Smooth muscle cell (in vitro differentiated cells): ENCODE results near the gene UBE2O. TPM values are rescaled to one million over a fixed set of nuclear protein-coding genes. Genes with fewer than 3 reads are reported as not detected.

ENCODE experiments used
- DNase-seq: peaks from one replicate; lab custom pipeline; 2025; ENCODE audit not compliant: unreplicated experiment; lab: John Stamatoyannopoulos, UW
- H2AFZ ChIP-seq: fragments of 200-600 bp; sonication (generic); 2 replicates; pipeline ENCODE4 v1.6.0; 2016; ENCODE audit warnings: antibody characterized with exemption, low read depth, mild to moderate bottlenecking
- H3F3A ChIP-seq: fragments of 200-600 bp; sonication (generic); 2 replicates; pipeline ENCODE4 v1.6.0; 2017; ENCODE audit warnings: antibody characterized with exemption, low read depth
- H3K27ac ChIP-seq: fragments of 200-600 bp; sonication (generic); 2 replicates; pipeline ENCODE4 v1.5.1; 2016; ENCODE audit warnings: low read depth, mild to moderate bottlenecking
- H3K27me3 ChIP-seq: fragments of 200-600 bp; sonication (generic); 2 replicates; pipeline ENCODE4 v1.6.1; 2016; ENCODE audit warnings: low read depth, mild to moderate bottlenecking
- H3K36me3 ChIP-seq: fragments of 200-600 bp; sonication (generic); 2 replicates; pipeline ENCODE4 v1.5.1; 2016; ENCODE audit warnings: low read depth
- H3K4me1 ChIP-seq: fragments of 200-600 bp; sonication (generic); 2 replicates; pipeline ENCODE4 v1.5.1; 2016; ENCODE audit warnings: low read depth
- H3K4me2 ChIP-seq: fragments of 200-600 bp; sonication (generic); 2 replicates; pipeline ENCODE4 v1.6.0; 2016; ENCODE audit warnings: mild to moderate bottlenecking
- H3K4me3 ChIP-seq: fragments of 200-600 bp; sonication (generic); 2 replicates; pipeline ENCODE4 v1.5.1; 2016; ENCODE audit warnings: mild to moderate bottlenecking
- H3K79me2 ChIP-seq: fragments of 200-600 bp; sonication (generic); 2 replicates; pipeline ENCODE4 v1.6.0; 2016; ENCODE audit warnings: low read depth, mild to moderate bottlenecking
- H3K9ac ChIP-seq: fragments of 200-600 bp; sonication (generic); 2 replicates; pipeline ENCODE4 v1.6.0; 2016; ENCODE audit warnings: low read depth
- H3K9me3 ChIP-seq: fragments of 200-600 bp; sonication (generic); replicated peaks from 2 replicates; pipeline ENCODE4 v1.5.1; 2016; ENCODE audit warnings: low read depth
- H4K20me1 ChIP-seq: fragments of 200-600 bp; sonication (generic); 2 replicates; pipeline ENCODE4 v1.6.0; 2016; ENCODE audit warnings: low read depth
- WGBS: methylation state at CpG from one replicate; pipeline ENCODE4 v1.1.7; 2016; ENCODE audit warnings: low lambda C conversion rate; 5-methylcytosine and 5-hydroxymethylcytosine counted together
- polyA plus RNA-seq: library from polyadenylated mRNA; unstranded; fragments of >200 nt; fragmentation: Nextera tagmentation; extraction: Ambion mirVana; gene quantifications from 2 replicates; pipeline ENCODE4 v1.2.1, GENCODE V29; 2016
- total RNA-seq: library from RNA; depleted of rRNA; stranded (reverse); fragments of >200 nt; gene quantifications from 2 replicates; pipeline ENCODE4 v1.2.3, GENCODE V29; 2014
- TF ChIP-seq, protein P1 (sequence below): fragments of 200-600 bp; sonication (generic); IDR thresholded peaks from 2 replicates; pipeline ENCODE4 v1.5.1; 2017; ENCODE audit warnings: borderline replicate concordance, mild to moderate bottlenecking, antibody characterized with exemption; ENCODE audit not compliant: insufficient read depth, poor library complexity, severe bottlenecking

The UBE2O gene
- total RNA-seq (7.6 and 10.1 TPM in 2 replicates), polyA plus RNA-seq (12.1 and 15.2 TPM in 2 replicates)

- Histone ChIP-seq H2AFZ (peak within 1 kb of the TSS; percentile 98), H3K79me2 (peaks cover 49% of the 10 kb centered on the region), H3K27ac (peak within 1 kb of the TSS; percentile 44), H3K9me3 (no peaks in the 10 kb centered on the region), H3K4me3 (peak within 1 kb of the TSS; percentile 99), H3K9ac (peak within 1 kb of the TSS; percentile 90), H3K27me3 (no peaks in the 10 kb centered on the region), H3K4me1 (peaks cover 11% of the 10 kb centered on the region), H3K36me3 (no peaks in the 10 kb centered on the region), H3F3A (no peaks in the 10 kb centered on the region), H4K20me1 (peaks cover 42% of the 10 kb centered on the region), H3K4me2 (peak within 1 kb of the TSS; percentile 99)
- WGBS, result under 1% methylated on average over 55 of the region's 101 CpGs
- peak; percentile 64 for DNase-seq
- TF ChIP-seq, protein P1, sequence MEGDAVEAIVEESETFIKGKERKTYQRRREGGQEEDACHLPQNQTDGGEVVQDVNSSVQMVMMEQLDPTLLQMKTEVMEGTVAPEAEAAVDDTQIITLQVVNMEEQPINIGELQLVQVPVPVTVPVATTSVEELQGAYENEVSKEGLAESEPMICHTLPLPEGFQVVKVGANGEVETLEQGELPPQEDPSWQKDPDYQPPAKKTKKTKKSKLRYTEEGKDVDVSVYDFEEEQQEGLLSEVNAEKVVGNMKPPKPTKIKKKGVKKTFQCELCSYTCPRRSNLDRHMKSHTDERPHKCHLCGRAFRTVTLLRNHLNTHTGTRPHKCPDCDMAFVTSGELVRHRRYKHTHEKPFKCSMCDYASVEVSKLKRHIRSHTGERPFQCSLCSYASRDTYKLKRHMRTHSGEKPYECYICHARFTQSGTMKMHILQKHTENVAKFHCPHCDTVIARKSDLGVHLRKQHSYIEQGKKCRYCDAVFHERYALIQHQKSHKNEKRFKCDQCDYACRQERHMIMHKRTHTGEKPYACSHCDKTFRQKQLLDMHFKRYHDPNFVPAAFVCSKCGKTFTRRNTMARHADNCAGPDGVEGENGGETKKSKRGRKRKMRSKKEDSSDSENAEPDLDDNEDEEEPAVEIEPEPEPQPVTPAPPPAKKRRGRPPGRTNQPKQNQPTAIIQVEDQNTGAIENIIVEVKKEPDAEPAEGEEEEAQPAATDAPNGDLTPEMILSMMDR, result peak; percentile 36
Measured at GRCh38 chr17:76452660-76453430, at the start of gene UBE2O. TSS of gene UBE2O (minus strand) at chr17:76453152. CDS start at chr17:76453141, 11 bp downstream.

GRCh38 chr17:76501827-76502307 is 48.9 kb upstream of the UBE2O start:
- TF ChIP-seq, protein P1, result no peak
- Histone ChIP-seq H3K36me3 (no peaks in the 10 kb centered on the region), H4K20me1 (peaks cover 4% of the 10 kb centered on the region), H3K27me3 (peaks cover 2% of the 10 kb centered on the region), H3K79me2 (no peaks in the 10 kb centered on the region), H3K9ac (no peak overlapping the region), H3K9me3 (no peaks in the 10 kb centered on the region), H3K4me3 (peak overlapping the region; percentile 67), H3K4me2 (peak overlapping the region; percentile 94), H3K27ac (no peak overlapping the region), H2AFZ (peak overlapping the region; percentile 26), H3K4me1 (peaks cover 16% of the 10 kb centered on the region), H3F3A (no peaks in the 10 kb centered on the region)
- WGBS, result 76% methylated on average over 11 of the region's 11 CpGs
- DNase-seq, result no peak

DNA sequence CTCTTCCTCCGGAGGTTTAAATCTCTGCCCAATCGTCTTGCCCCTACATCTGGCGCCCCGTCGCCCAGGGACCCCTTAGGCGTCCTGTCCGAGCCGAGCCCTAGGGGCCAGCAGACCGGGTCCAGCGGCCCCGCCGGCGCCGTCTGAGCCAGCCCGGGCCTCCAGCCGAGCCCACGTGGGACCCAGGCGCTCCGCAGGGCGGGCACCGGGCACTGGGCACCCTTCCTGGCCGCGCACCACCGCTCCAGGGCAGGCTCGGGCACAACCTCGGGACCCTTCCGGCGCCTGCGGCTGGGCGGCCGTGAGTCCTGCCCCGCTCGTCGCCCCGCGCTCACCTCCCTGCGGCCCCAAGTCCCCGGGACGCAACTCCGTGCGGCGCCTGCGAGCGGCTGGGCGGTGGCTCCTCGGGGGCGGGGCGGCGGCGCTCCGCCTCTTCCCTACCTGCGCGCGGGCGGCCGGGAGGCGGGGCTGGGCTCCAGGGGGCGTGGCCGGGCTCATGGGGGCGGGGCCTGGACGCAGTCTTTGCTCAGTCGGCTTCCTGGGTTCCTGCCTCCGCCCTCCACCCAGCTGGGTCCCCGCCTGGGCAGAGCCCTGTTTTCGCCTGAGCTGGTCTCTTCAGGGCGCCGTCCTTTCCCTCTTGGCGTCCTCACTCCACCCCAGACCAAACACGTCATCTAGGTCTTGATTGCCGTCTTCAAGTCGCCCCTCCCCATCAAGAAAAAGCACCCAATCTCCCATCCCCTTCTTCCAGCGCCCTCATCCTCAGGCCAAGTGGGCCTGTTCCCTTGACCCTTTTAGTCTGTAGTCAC is 48.3 kb upstream of the UBE2O start, which contains the start of gene RHBDF2:
Gene RHBDF2, minus strand, starts transcription at position 406 of the 809 bp plus-strand sequence. CDS start 19,899 bp downstream, outside the sequence.
- DNase-seq, result peak; percentile 77
- Histone ChIP-seq H3K9ac (peak within 1 kb of the TSS; percentile 33), H2AFZ (peak within 1 kb of the TSS; percentile 26), H3K9me3 (no peaks in the 10 kb centered on the region), H3K27me3 (no peaks in the 10 kb centered on the region), H3K27ac (no peak within 1 kb of the TSS), H3K4me1 (peaks cover 16% of the 10 kb centered on the region), H4K20me1 (peaks cover 8% of the 10 kb centered on the region), H3K4me2 (peak within 1 kb of the TSS; percentile 94), H3K79me2 (no peaks in the 10 kb centered on the region), H3F3A (no peaks in the 10 kb centered on the region), H3K4me3 (peak within 1 kb of the TSS; percentile 67), H3K36me3 (no peaks in the 10 kb centered on the region)
- 5% methylated on average over 53 of the region's 72 CpGs for WGBS
- TF ChIP-seq, protein P1, result no peak
